Psoas muscle (tissue), 8 donors: ENCODE data around the gene CFI. TPM values are rescaled to one million over a fixed set of nuclear protein-coding genes. Genes with fewer than 3 reads are reported as not detected.

Source experiments
- ATAC-seq, 4 donors: fragments of 200-7000 bp; cut with Tn5 transposase; one replicate each; pipeline ENCODE4 v1.9.1; 2020; ENCODE audit warnings: moderate library complexity in 3 of 4, mild to moderate bottlenecking in 2 of 4
- DNase-seq, 2 donors: peaks; one replicate each; pipeline ENCODE4 v3.0.0-alpha.2; 2020
- H3K27ac ChIP-seq: fragments of 200-600 bp; one replicate; pipeline ENCODE4 v1.8.0; 2022
- H3K27me3 ChIP-seq, 3 donors: fragments of 200-600 bp in 1 of 3; one replicate each; pipeline versions ENCODE4 v1.6.1 to v1.8.0; 2013 to 2022; ENCODE audit warnings: low read length in 2 of 3, mild to moderate bottlenecking in 2 of 3, moderate library complexity in 1 of 3; ENCODE audit not compliant: insufficient read depth in 3 of 3
- H3K36me3 ChIP-seq, 2 donors: fragments of 200-600 bp in 1 of 2; one replicate each; pipeline versions ENCODE4 v1.6.1 to v1.8.0; 2013 to 2022; ENCODE audit warnings: low read depth in 1 of 2, mild to moderate bottlenecking in 1 of 2, moderate library complexity in 1 of 2; ENCODE audit not compliant: insufficient read depth in 1 of 2
- H3K4me1 ChIP-seq: fragments of 200-600 bp; one replicate; pipeline ENCODE4 v1.8.0; 2022
- H3K4me3 ChIP-seq: fragments of 200-600 bp; one replicate; pipeline ENCODE4 v1.8.0; 2022; ENCODE audit warnings: mild to moderate bottlenecking
- H3K9me3 ChIP-seq: fragments of 200-600 bp; one replicate; pipeline ENCODE4 v1.8.0; 2022
- WGBS, 3 donors: extraction: QIAGEN DNeasy Blood & Tissue Kit; methylation state at CpG; one replicate each; pipeline versions ENCODE4 v1.1.6 to v1.1.7; 2013; 5-methylcytosine and 5-hydroxymethylcytosine counted together
- intact Hi-C, 2 donors: fragments of 100-400 bp; cut with DNase I; formaldehyde crosslinking; loops; one replicate each; pipeline versions ENCODE4 v1.11.0 to v1.14.2; 2022
- polyA plus RNA-seq, 3 donors: library from polyadenylated mRNA; stranded (reverse); fragments of 200-250 nt; gene quantifications; one replicate each; pipeline ENCODE4 v1.2.3, GENCODE V29; 2013
- total RNA-seq, 4 donors: library from RNA; stranded (reverse); fragmentation: NEBNext Ultra II Directional in 2 of 4; extraction: Animal tissue kit (Norgen Biotek cat#: 25700) in 2 of 4; gene quantifications; one replicate each; pipeline versions ENCODE4 v1.2.1 to v1.2.4, GENCODE V29; 2021 to 2023
- TF ChIP-seq, protein P1 (sequence below): fragments of 200-600 bp; IDR thresholded peaks from one replicate; pipeline ENCODE4 v1.8.0; 2022; ENCODE audit warnings: antibody characterized with exemption
- donor health status: healthy with polysubstance abuse.
- donor health status: DM: no; HTN: no; CAD: no; lungs with moderate emphysema.
- donor health status: Bipolar disorder and iron deficiency.
- donor health status: healthy.
- donor health status: DM: yes; HTN: yes; CAD: no.
- donor health status: DM: no; HTN: no; CAD: no.
- donor health status: DM: no; HTN: no; CAD: no.
- donor health status: DM: yes; HTN: yes; CAD: no.

CFI gene
- total and polyA plus RNA-seq, 7 donors: 2.9 to 6.1 (median 4.4) TPM

DNA sequence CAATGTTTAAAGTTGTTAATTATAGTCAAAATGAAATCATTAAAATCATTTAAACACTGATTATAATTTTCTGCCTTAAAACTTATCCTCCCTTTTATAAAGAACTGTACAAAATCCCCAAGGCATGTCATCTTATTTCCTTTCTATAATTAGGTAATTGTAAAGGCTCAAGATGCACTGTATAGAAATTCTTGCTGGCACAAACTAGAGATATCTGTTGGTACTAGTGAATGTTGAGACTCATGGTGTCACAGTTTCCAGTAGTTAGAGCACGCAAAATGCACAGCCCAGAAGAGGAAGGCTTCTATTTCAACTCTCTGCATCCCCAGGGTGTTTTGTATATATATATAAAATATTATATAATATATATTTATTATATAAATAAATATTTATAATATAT, 49.3 kb downstream of the CFI start:
- no peak for ATAC-seq
- no peak for DNase-seq
- intact Hi-C loops: no loop called here

DNA sequence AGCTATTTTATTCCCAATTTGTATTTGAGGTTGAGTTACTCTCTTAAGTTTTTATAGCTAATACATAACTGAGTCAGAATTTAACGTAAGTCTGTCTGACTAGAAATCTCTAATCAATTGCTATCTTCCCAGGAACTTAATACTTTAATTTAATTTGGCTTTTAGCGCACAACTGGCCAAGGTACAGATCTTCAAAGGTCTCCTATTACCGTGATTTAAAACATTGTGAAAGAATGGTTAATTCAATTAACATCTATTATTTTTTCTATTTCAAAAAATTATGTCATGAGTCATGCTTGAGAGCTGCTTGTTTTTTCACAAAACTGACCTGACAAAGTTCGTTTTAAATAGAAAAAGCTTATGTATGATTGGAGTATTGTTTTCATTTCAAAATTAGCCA, 49.9 kb downstream of the CFI start:
- intact Hi-C loops: no loop called here
- TF ChIP-seq, protein P1, sequence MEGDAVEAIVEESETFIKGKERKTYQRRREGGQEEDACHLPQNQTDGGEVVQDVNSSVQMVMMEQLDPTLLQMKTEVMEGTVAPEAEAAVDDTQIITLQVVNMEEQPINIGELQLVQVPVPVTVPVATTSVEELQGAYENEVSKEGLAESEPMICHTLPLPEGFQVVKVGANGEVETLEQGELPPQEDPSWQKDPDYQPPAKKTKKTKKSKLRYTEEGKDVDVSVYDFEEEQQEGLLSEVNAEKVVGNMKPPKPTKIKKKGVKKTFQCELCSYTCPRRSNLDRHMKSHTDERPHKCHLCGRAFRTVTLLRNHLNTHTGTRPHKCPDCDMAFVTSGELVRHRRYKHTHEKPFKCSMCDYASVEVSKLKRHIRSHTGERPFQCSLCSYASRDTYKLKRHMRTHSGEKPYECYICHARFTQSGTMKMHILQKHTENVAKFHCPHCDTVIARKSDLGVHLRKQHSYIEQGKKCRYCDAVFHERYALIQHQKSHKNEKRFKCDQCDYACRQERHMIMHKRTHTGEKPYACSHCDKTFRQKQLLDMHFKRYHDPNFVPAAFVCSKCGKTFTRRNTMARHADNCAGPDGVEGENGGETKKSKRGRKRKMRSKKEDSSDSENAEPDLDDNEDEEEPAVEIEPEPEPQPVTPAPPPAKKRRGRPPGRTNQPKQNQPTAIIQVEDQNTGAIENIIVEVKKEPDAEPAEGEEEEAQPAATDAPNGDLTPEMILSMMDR: no peak
- ATAC-seq (no peak), DNase-seq (no peak)
- 79 to 87% (median 80%) methylated on average over 4 of the region's 4 CpGs for WGBS, 3 donors
- no peaks in the 10 kb centered on the region for H3K4me1 ChIP-seq
- H3K27ac ChIP-seq: no peak overlapping the region
- no peaks in the 10 kb centered on the region for H3K36me3 ChIP-seq
- no peak overlapping the region for H3K4me3 ChIP-seq
- no peaks in the 10 kb centered on the region for H3K9me3 ChIP-seq
- H3K27me3 ChIP-seq: no peaks in the 10 kb centered on the region

More for the DNA sequence above, 49.3 kb downstream of the CFI start:
- Histone ChIP-seq H3K4me3 (no peak overlapping the region), H3K4me1 (no peaks in the 10 kb centered on the region), H3K27ac (no peak overlapping the region), H3K36me3 (no peaks in the 10 kb centered on the region), H3K27me3 (no peaks in the 10 kb centered on the region), H3K9me3 (no peaks in the 10 kb centered on the region)
- WGBS, 3 donors: 0 to 82% (median 0%) methylated on average over 1 of the region's 1 CpG
- TF ChIP-seq, protein P1: no peak

DNA sequence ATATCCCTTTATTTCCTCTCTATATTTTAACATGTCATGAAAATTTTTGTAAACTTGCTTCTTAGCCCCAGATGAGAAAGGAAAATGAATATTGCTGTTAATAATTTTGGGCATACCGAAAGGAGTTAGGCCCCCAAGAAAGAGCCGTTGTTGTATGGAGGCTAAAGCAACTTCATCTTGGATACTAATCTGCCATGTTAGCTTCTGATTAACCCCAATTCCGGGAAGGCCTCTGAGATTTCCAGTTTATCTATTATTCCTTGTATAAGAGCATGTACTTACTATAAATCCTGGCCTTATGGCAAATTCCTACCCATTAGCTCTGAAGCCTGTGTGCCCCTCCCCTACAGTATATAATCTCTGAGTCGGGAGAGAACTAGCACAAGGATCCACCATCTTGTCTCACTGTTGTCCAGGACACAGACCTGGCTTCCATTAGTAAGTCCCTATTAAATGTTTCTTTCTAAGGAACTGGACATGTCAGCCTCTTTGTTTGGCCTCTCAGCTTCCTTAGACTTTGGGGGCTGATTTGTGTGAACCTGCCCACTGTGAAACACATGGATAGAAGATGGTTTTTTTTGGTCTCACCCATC, 51.1 kb downstream of the CFI start:
- Histone ChIP-seq H3K9me3 (no peaks in the 10 kb centered on the region), H3K4me3 (no peak overlapping the region), H3K4me1 (no peaks in the 10 kb centered on the region), H3K36me3 (no peaks in the 10 kb centered on the region), H3K27me3 (no peaks in the 10 kb centered on the region), H3K27ac (no peak overlapping the region)
- TF ChIP-seq, protein P1: no peak
- intact Hi-C loops: no loop called here
- WGBS, 3 donors: 75 to 89% (median 88%) methylated on average over 4 of the region's 4 CpGs
- DNase-seq: no peak
- no peak for ATAC-seq

DNA sequence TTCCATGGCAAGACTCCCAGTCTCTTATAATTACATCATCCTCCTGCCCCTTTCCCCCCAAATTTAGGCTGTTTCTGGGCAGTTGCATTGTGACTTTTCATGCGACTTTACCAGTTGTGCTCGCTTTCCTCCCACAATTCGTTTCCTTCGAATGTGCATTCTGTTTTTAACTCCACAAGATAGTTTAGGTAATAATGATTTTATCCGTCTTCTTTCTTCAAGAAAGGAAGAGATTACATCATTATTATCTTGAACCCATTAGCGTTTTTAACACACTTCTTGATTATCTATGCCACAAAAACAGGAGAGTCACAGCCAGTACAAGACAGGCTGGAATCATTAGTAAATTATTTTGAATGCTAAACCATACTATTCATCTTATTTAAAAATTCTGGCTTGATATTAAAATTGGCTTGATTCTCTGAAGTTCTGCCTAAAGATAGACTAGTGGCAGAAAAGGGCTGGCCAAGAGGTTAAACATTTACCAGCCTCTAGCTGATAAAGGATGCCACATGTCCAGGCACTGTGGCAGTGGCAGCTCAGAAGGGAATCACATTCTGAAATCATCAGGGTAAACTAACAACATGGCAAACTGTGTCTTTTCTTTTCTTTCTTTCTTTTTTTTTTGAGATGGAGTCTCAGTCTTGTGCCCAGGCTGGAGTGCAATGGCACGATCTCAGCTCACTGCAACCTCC, 52.3 kb downstream of the CFI start:
- TF ChIP-seq, protein P1: no peak
- H3K36me3 ChIP-seq: no peaks in the 10 kb centered on the region
- ATAC-seq: no peak
- H3K27ac ChIP-seq: no peak overlapping the region
- H3K27me3 ChIP-seq: no peaks in the 10 kb centered on the region
- H3K4me3 ChIP-seq: no peak overlapping the region
- H3K4me1 ChIP-seq: no peaks in the 10 kb centered on the region
- DNase-seq: no peak
- H3K9me3 ChIP-seq: no peaks in the 10 kb centered on the region
- intact Hi-C loops: no loop called here
- 75 to 86% (median 76%) methylated on average over 7 of the region's 7 CpGs for WGBS, 3 donors
